HAP-1 (cell line): ENCODE results near the gene JMJD4.
A peak's percentile ranks its signal among the peaks of the same experiment; 100 is the strongest.

Experiments used
- DNase-seq, 2 experiments: peaks; one replicate each; pipeline ENCODE4 v3.0.0-alpha.2; 2016 to 2020; ENCODE audit warnings: low spot score in 2 of 2
- H3K27me3 ChIP-seq: fragments of 250-450 bp; sonication (Bioruptor Pico); 2 replicates; pipeline ENCODE4 v1.5.1; 2020; ENCODE audit warnings: low read depth, mild to moderate bottlenecking, moderate library complexity
- H3K36me3 ChIP-seq: fragments of 250-450 bp; sonication (Bioruptor Pico); replicated peaks from 2 replicates; pipeline ENCODE4 v1.5.1; 2020; ENCODE audit warnings: mild to moderate bottlenecking
- H3K4me1 ChIP-seq: fragments of 250-450 bp; sonication (Bioruptor Pico); 2 replicates; pipeline ENCODE4 v1.5.1; 2020; ENCODE audit warnings: mild to moderate bottlenecking
- H3K4me3 ChIP-seq: fragments of 250-450 bp; sonication (Bioruptor Pico); 2 replicates; pipeline ENCODE4 v1.5.1; 2020; ENCODE audit warnings: mild to moderate bottlenecking, moderate library complexity
- H3K9me3 ChIP-seq: fragments of 250-450 bp; sonication (Bioruptor Pico); 2 replicates; pipeline ENCODE4 v1.5.1; 2020; ENCODE audit warnings: mild to moderate bottlenecking, moderate library complexity
- in situ Hi-C: fragments of 300-500 bp; cut with MboI; formaldehyde crosslinking; loops from 3 replicates; pipeline ENCODE4 v1.14.3; 2020; ENCODE audit warnings: low sequenced_read_pairs, inconsistent platforms, mixed read lengths

JMJD4 gene

GRCh38 chr1:227734856-227735538 is at the start of gene JMJD4, which contains the start of gene SNAP47:
JMJD4 (minus strand) TSS chr1:227735302; CDS start chr1:227735273, 29 bp downstream.
SNAP47 (plus strand) TSS chr1:227735435; CDS start chr1:227747737, 12,302 bp downstream.
- H3K4me3 ChIP-seq = peak within 1 kb of the TSS; percentile 83
- H3K36me3 ChIP-seq = peaks cover 32% of the 10 kb centered on the region
- peak; percentile 85 to 93 for DNase-seq
- H3K9me3 ChIP-seq = no peaks in the 10 kb centered on the region
- no peaks in the 10 kb centered on the region for H3K4me1 ChIP-seq
- in situ Hi-C loops = no loop called here
- no peaks in the 10 kb centered on the region for H3K27me3 ChIP-seq

- no peaks in the 10 kb centered on the region for H3K4me1 ChIP-seq
- H3K36me3 ChIP-seq = no peaks in the 10 kb centered on the region
- in situ Hi-C loops = no loop called here
- H3K27me3 ChIP-seq = no peaks in the 10 kb centered on the region
- H3K9me3 ChIP-seq = no peaks in the 10 kb centered on the region
- no peak overlapping the region for H3K4me3 ChIP-seq
- peak in 1 of 2 experiments; percentile 4 for DNase-seq
Observed at GRCh38 chr1:227782226-227782625, 47.1 kb upstream of the JMJD4 start.

GRCh38 chr1:227781314-227781930 is 46.3 kb upstream of the JMJD4 start:
- Histone ChIP-seq H3K4me1 (no peaks in the 10 kb centered on the region), H3K27me3 (no peaks in the 10 kb centered on the region), H3K36me3 (no peaks in the 10 kb centered on the region), H3K4me3 (no peak overlapping the region), H3K9me3 (no peaks in the 10 kb centered on the region)
- peak in 1 of 2 experiments; percentile 5 for DNase-seq
- in situ Hi-C loops = no loop called here

GRCh38 chr1:227780101-227781044 is 45.3 kb upstream of the JMJD4 start:
- Histone ChIP-seq H3K36me3 (no peaks in the 10 kb centered on the region), H3K4me3 (no peak overlapping the region), H3K27me3 (no peaks in the 10 kb centered on the region), H3K9me3 (no peaks in the 10 kb centered on the region), H3K4me1 (no peaks in the 10 kb centered on the region)
- in situ Hi-C loops = no loop called here
- DNase-seq = no peak

- no peak for DNase-seq
- no peaks in the 10 kb centered on the region for H3K36me3 ChIP-seq
- in situ Hi-C loops = no loop called here
Observed at GRCh38 chr1:227779685-227780084, 44.6 kb upstream of the JMJD4 start.

GRCh38 chr1:227779021-227779441 is 43.9 kb upstream of the JMJD4 start:
- no peak overlapping the region for H3K4me3 ChIP-seq
- in situ Hi-C loops = no loop called here
- no peaks in the 10 kb centered on the region for H3K36me3 ChIP-seq
- no peaks in the 10 kb centered on the region for H3K4me1 ChIP-seq
- H3K27me3 ChIP-seq = no peaks in the 10 kb centered on the region
- H3K9me3 ChIP-seq = no peaks in the 10 kb centered on the region
- no peak for DNase-seq

More at GRCh38 chr1:227779685-227780084, 44.6 kb upstream of the JMJD4 start:
- Histone ChIP-seq H3K4me3 (no peak overlapping the region), H3K4me1 (no peaks in the 10 kb centered on the region), H3K27me3 (no peaks in the 10 kb centered on the region), H3K9me3 (no peaks in the 10 kb centered on the region)

- H3K4me1 ChIP-seq = no peaks in the 10 kb centered on the region
- no peaks in the 10 kb centered on the region for H3K9me3 ChIP-seq
- H3K27me3 ChIP-seq = no peaks in the 10 kb centered on the region
- DNase-seq = no peak
- in situ Hi-C loops = no loop called here
- H3K36me3 ChIP-seq = no peaks in the 10 kb centered on the region
- no peak overlapping the region for H3K4me3 ChIP-seq
Observed at GRCh38 chr1:227778401-227778947, 43.4 kb upstream of the JMJD4 start.

GRCh38 chr1:227777646-227778045 is 42.5 kb upstream of the JMJD4 start:
- Histone ChIP-seq H3K27me3 (no peaks in the 10 kb centered on the region), H3K4me3 (no peak overlapping the region), H3K36me3 (no peaks in the 10 kb centered on the region), H3K4me1 (no peaks in the 10 kb centered on the region), H3K9me3 (no peaks in the 10 kb centered on the region)
- DNase-seq = no peak
- in situ Hi-C loops = no loop called here

- Histone ChIP-seq H3K9me3 (no peaks in the 10 kb centered on the region), H3K27me3 (no peaks in the 10 kb centered on the region), H3K36me3 (no peaks in the 10 kb centered on the region), H3K4me1 (no peaks in the 10 kb centered on the region), H3K4me3 (no peak overlapping the region)
- no peak for DNase-seq
- in situ Hi-C loops = no loop called here
Observed at GRCh38 chr1:227777156-227777555, 42.1 kb upstream of the JMJD4 start.

- no peak for DNase-seq
- in situ Hi-C loops = no loop called here
- H3K4me1 ChIP-seq = no peaks in the 10 kb centered on the region
- no peaks in the 10 kb centered on the region for H3K9me3 ChIP-seq
- H3K36me3 ChIP-seq = no peaks in the 10 kb centered on the region
- H3K4me3 ChIP-seq = no peak overlapping the region
- H3K27me3 ChIP-seq = no peaks in the 10 kb centered on the region
Observed at GRCh38 chr1:227776331-227776771, 41.2 kb upstream of the JMJD4 start.

- Histone ChIP-seq H3K9me3 (no peaks in the 10 kb centered on the region), H3K27me3 (no peaks in the 10 kb centered on the region), H3K4me1 (no peaks in the 10 kb centered on the region), H3K4me3 (no peak overlapping the region), H3K36me3 (no peaks in the 10 kb centered on the region)
- DNase-seq = no peak
- in situ Hi-C loops = no loop called here
Observed at GRCh38 chr1:227775841-227776240, 40.7 kb upstream of the JMJD4 start.

GRCh38 chr1:227774821-227775661 is 39.9 kb upstream of the JMJD4 start:
- Histone ChIP-seq H3K4me1 (no peaks in the 10 kb centered on the region), H3K36me3 (no peaks in the 10 kb centered on the region; the same call in 1 of the 2 replicates), H3K4me3 (no peak overlapping the region), H3K9me3 (no peaks in the 10 kb centered on the region), H3K27me3 (no peaks in the 10 kb centered on the region)
- DNase-seq = no peak
- in situ Hi-C loops = no loop called here
